PC-9 (cell line): ENCODE measurements around the gene ARHGEF5. TPM values are rescaled to one million over a fixed set of nuclear protein-coding genes. Genes with fewer than 3 reads are reported as not detected.
"Not testable (repeated sequence)": the region's sequence is repeated elsewhere in the genome, so short reads cannot be mapped to it uniquely, and the experiment has no call there.

Experiments
- BruUV-seq: library from RNA; stranded (reverse); fragments of 400-500 nt; replicated peaks from 2 replicates; lab custom pipeline; 2021; lab: Mats Ljungman, UMichigan
- CTCF ChIA-PET: fragments of 300-600 bp; sonication (Branson Sonifier 250); formaldehyde crosslinking; loops from one replicate; lab custom pipeline; 2022; ENCODE audit warnings: antibody characterized with exemption; lab: Charles Lee
- POLR2A ChIA-PET: fragments of 300-600 bp; sonication (Branson Sonifier 250); formaldehyde crosslinking; loops from one replicate; lab custom pipeline; 2022; ENCODE audit warnings: antibody characterized with exemption; ENCODE audit not compliant: unreplicated experiment; lab: Charles Lee
- DNase-seq, 2 experiments: peaks; one replicate each; pipeline versions ENCODE4 v3.0.0 to v3.0.0-alpha.2; 2015 to 2022; ENCODE audit warnings: mixed read lengths in 1 of 2
- H2AFZ ChIP-seq: fragments of 200-600 bp; sonication (generic); 2 replicates; pipeline ENCODE4 v1.8.1; 2017; ENCODE audit warnings: antibody characterized with exemption
- H3F3A ChIP-seq: fragments of 200-600 bp; sonication (generic); 2 replicates; pipeline ENCODE4 v1.8.1; 2017; ENCODE audit warnings: antibody characterized with exemption, mild to moderate bottlenecking, low read depth; ENCODE audit not compliant: insufficient read depth
- H3K27ac ChIP-seq: fragments of 200-600 bp; sonication (generic); 2 replicates; pipeline ENCODE4 v1.6.1; 2016; ENCODE audit warnings: mixed run types
- H3K27me3 ChIP-seq: fragments of 200-600 bp; sonication (generic); 2 replicates; pipeline ENCODE4 v1.6.1; 2016; ENCODE audit warnings: low read depth, mixed run types; ENCODE audit not compliant: insufficient read depth
- H3K36me3 ChIP-seq: fragments of 200-600 bp; sonication (generic); 2 replicates; pipeline ENCODE4 v1.6.1; 2016; ENCODE audit warnings: low read depth, mixed run types
- H3K4me1 ChIP-seq: fragments of 200-600 bp; sonication (generic); replicated peaks from 2 replicates; pipeline ENCODE4 v1.6.1; 2016; ENCODE audit warnings: mixed run types; ENCODE audit not compliant: insufficient read depth
- H3K4me2 ChIP-seq: fragments of 200-600 bp; sonication (generic); 2 replicates; pipeline ENCODE4 v1.6.1; 2017; ENCODE audit warnings: mixed run types
- H3K4me3 ChIP-seq: fragments of 200-600 bp; sonication (generic); 2 replicates; pipeline ENCODE4 v1.6.1; 2016; ENCODE audit warnings: mixed run types
- H3K79me2 ChIP-seq: fragments of 200-600 bp; sonication (generic); 2 replicates; pipeline ENCODE4 v1.6.1; 2017; ENCODE audit warnings: low read depth, mixed run types
- H3K9me2 ChIP-seq: fragments of 200-600 bp; sonication (generic); 2 replicates; pipeline ENCODE4 v1.8.1; 2017; ENCODE audit warnings: mild to moderate bottlenecking; ENCODE audit not compliant: insufficient read depth
- H3K9me3 ChIP-seq: fragments of 200-600 bp; sonication (generic); 2 replicates; pipeline ENCODE4 v1.8.1; 2016; ENCODE audit warnings: low read depth; ENCODE audit not compliant: insufficient read depth
- H4K20me1 ChIP-seq: fragments of 200-600 bp; sonication (generic); 2 replicates; pipeline ENCODE4 v1.8.1; 2017; ENCODE audit not compliant: insufficient read depth
- intact Hi-C: fragments of 100-400 bp; cut with micrococcal nuclease; formaldehyde crosslinking; loops from one replicate; pipeline ENCODE4 v1.10.0; 2022; ENCODE audit not compliant: unreplicated experiment
- total RNA-seq: library from RNA; stranded (reverse); gene quantifications from 2 replicates; pipeline ENCODE4 v1.2.3, GENCODE V29; 2021
- TF ChIP-seq, protein P1 (sequence below): fragments of 200-600 bp; sonication (generic); conservative IDR thresholded peaks from 2 replicates; pipeline ENCODE4 v1.6.1; 2017; ENCODE audit warnings: mixed run types, antibody characterized with exemption, mild to moderate bottlenecking, moderate library complexity

ARHGEF5 gene
- total RNA-seq, 1 experiment from 2014 or later = 50.1 TPM

DNA sequence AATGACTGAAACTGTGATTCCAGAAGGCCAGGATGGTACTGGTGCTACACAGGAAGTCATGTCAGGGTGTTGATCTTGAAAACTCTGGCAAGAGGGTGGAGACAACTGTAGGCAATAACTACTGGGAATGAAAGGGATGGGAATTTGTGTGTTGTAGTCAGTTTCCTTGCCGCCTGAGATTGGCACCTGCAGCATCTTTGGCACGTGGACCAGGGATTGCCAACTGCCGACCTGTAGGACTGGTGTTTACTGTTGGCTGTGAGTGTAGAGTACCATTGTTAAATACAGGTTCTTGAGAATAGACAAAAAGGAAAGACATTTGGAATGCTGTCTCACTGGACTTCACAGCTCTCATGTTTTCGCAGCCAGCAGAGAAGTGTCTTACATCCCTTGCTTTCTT is 31.8 kb upstream of the ARHGEF5 start:
- H4K20me1 ChIP-seq, H3K4me2 ChIP-seq, intact Hi-C loops, DNase-seq, BruUV-seq, H3K9me2 ChIP-seq, H3K27ac ChIP-seq, H3K9me3 ChIP-seq, H3K4me3 ChIP-seq, H3F3A ChIP-seq, H3K79me2 ChIP-seq, POLR2A ChIA-PET, H3K27me3 ChIP-seq, H2AFZ ChIP-seq, CTCF ChIA-PET, H3K4me1 ChIP-seq, H3K36me3 ChIP-seq: not testable (repeated sequence)

GRCh38 chr7:144325868-144326267 is 29.3 kb upstream of the ARHGEF5 start:
- POLR2A ChIA-PET, intact Hi-C loops: not testable (repeated sequence)

DNA sequence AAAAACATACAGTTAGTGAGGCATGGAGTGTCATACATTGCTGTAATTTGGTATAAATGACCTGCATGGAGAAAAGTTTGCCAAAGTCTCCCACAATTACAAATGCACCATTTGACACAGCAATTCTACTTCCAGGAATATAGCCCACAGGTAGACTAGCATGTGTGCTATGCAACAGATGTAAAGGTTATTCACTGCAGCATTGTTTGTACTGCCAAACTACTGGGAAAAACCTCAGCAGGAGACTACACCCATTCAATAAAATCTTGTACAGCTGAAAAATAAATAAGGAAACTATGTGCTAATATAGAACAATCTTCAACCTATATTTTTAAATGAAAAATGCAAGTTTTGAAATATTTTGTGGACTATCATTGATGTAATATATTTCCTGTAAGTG is 25.2 kb upstream of the ARHGEF5 start:
- H2AFZ ChIP-seq, H3K4me2 ChIP-seq, H3K9me2 ChIP-seq, H3K27me3 ChIP-seq, H3K79me2 ChIP-seq, H3K27ac ChIP-seq, H3K4me1 ChIP-seq, H3K9me3 ChIP-seq, H3K4me3 ChIP-seq, BruUV-seq, H4K20me1 ChIP-seq, H3K36me3 ChIP-seq, intact Hi-C loops, DNase-seq, H3F3A ChIP-seq, POLR2A ChIA-PET, CTCF ChIA-PET: not testable (repeated sequence)

More at GRCh38 chr7:144325868-144326267, 29.3 kb upstream of the ARHGEF5 start:
- H3F3A ChIP-seq, H3K4me2 ChIP-seq, H3K4me3 ChIP-seq, BruUV-seq, CTCF ChIA-PET, H3K27ac ChIP-seq, H3K4me1 ChIP-seq, H4K20me1 ChIP-seq, DNase-seq, H3K27me3 ChIP-seq, H3K9me3 ChIP-seq, H3K36me3 ChIP-seq, H2AFZ ChIP-seq, H3K9me2 ChIP-seq, H3K79me2 ChIP-seq: not testable (repeated sequence)

GRCh38 chr7:144331221-144331995 is 23.8 kb upstream of the ARHGEF5 start:
- DNase-seq, H3K27me3 ChIP-seq, H4K20me1 ChIP-seq, H3K9me3 ChIP-seq, H2AFZ ChIP-seq, BruUV-seq, H3K27ac ChIP-seq, intact Hi-C loops, H3K4me2 ChIP-seq, H3K9me2 ChIP-seq, POLR2A ChIA-PET, H3F3A ChIP-seq, H3K4me1 ChIP-seq, H3K4me3 ChIP-seq, H3K79me2 ChIP-seq, H3K36me3 ChIP-seq: not testable (repeated sequence)
- TF ChIP-seq, protein P1, sequence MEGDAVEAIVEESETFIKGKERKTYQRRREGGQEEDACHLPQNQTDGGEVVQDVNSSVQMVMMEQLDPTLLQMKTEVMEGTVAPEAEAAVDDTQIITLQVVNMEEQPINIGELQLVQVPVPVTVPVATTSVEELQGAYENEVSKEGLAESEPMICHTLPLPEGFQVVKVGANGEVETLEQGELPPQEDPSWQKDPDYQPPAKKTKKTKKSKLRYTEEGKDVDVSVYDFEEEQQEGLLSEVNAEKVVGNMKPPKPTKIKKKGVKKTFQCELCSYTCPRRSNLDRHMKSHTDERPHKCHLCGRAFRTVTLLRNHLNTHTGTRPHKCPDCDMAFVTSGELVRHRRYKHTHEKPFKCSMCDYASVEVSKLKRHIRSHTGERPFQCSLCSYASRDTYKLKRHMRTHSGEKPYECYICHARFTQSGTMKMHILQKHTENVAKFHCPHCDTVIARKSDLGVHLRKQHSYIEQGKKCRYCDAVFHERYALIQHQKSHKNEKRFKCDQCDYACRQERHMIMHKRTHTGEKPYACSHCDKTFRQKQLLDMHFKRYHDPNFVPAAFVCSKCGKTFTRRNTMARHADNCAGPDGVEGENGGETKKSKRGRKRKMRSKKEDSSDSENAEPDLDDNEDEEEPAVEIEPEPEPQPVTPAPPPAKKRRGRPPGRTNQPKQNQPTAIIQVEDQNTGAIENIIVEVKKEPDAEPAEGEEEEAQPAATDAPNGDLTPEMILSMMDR = peak; percentile 38; the same call in 1 of the 2 replicates
- CTCF ChIA-PET = interaction anchor here (0.7 kb wide), 1 partner anchor 203 kb away, joined by 4 read pairs; no protein-coding TSS in a partner anchor

DNA sequence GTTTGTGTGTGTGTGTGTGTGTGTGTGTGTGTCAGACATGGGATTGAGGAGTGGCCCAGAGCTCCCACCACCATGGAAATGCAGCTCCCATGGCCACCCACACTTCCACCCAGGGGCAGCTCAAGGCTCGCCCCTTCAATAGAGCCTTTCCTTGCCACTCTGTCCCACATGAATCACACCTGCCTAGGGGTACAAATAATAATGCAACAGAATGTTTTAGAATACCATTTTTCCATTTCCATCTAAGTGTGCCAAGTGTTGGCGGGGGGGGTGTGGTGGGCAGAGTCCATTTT is 23.3 kb upstream of the ARHGEF5 start:
- H3K9me2 ChIP-seq, H3K79me2 ChIP-seq, H3K9me3 ChIP-seq, DNase-seq, POLR2A ChIA-PET, H3K27me3 ChIP-seq, H3K36me3 ChIP-seq, H4K20me1 ChIP-seq, H3K4me2 ChIP-seq, H3F3A ChIP-seq, intact Hi-C loops, H3K4me1 ChIP-seq, H3K4me3 ChIP-seq, H3K27ac ChIP-seq, H2AFZ ChIP-seq, BruUV-seq: not testable (repeated sequence)
- CTCF ChIA-PET = interaction anchor here (0.7 kb wide), 1 partner anchor 204 kb away, joined by 4 read pairs; no protein-coding TSS in a partner anchor

DNA sequence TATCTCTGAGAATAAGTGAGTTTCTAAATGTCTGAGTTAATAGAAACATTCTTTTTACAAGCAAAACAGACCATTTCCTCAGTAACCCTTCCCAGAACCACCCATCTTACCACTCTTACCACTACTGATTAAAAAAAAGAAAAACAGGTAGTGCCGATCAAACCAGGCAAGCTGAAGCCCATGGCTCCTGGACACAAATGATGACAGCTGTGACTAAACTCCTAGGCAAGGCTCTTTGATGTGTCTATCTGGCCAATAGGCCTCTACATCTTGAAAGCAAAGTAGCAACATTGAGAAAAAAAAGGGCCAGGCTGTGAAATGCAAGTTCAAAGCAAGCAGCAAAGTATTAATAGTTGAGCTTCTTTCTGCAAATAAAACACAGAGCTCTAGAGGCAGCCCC is 6.6 kb upstream of the ARHGEF5 start:
- CTCF ChIA-PET = not testable (repeated sequence)

More for the DNA sequence above, 6.6 kb upstream of the ARHGEF5 start:
- H3K9me3 ChIP-seq, H3K9me2 ChIP-seq, H2AFZ ChIP-seq, H3K27me3 ChIP-seq, BruUV-seq, DNase-seq, intact Hi-C loops, POLR2A ChIA-PET, H3K79me2 ChIP-seq, H3K27ac ChIP-seq, H3F3A ChIP-seq, H3K4me3 ChIP-seq, H4K20me1 ChIP-seq, H3K36me3 ChIP-seq, H3K4me2 ChIP-seq: not testable (repeated sequence)
- H3K4me1 ChIP-seq = peaks cover 12% of the 10 kb centered on the region; the same call in 1 of the 2 replicates
